HEK293 (cell line): ENCODE measurements around the gene ARG2.

Source experiments
- CTCF ChIP-seq: fragments of 450-650 bp; formaldehyde crosslinking; IDR thresholded peaks from 2 replicates; pipeline ENCODE4 v1.5.1; 2016; ENCODE audit warnings: missing biosample characterization, missing genetic modification characterization
- HIC1 ChIP-seq: fragments of 450-650 bp; formaldehyde crosslinking; IDR thresholded peaks from 2 replicates; pipeline ENCODE4 v1.5.1; 2016; ENCODE audit warnings: missing biosample characterization, missing genetic modification characterization
- PATZ1 ChIP-seq: fragments of 450-650 bp; formaldehyde crosslinking; IDR thresholded peaks from 2 replicates; pipeline ENCODE4 v1.5.1; 2016; ENCODE audit warnings: missing biosample characterization, missing genetic modification characterization
- YY1 ChIP-seq: fragments of 450-650 bp; formaldehyde crosslinking; IDR thresholded peaks from 2 replicates; pipeline ENCODE4 v1.5.1; 2018; ENCODE audit warnings: missing biosample characterization, missing genetic modification characterization
- ZBTB20 ChIP-seq: fragments of 450-650 bp; formaldehyde crosslinking; IDR thresholded peaks from 2 replicates; pipeline ENCODE4 v1.5.1; 2016; ENCODE audit warnings: missing biosample characterization, missing genetic modification characterization
- ZNF248 ChIP-seq: fragments of 450-650 bp; formaldehyde crosslinking; IDR thresholded peaks from 2 replicates; pipeline ENCODE4 v1.5.1; 2017; ENCODE audit warnings: missing biosample characterization, missing genetic modification characterization
- ZNF280D ChIP-seq: fragments of 450-650 bp; formaldehyde crosslinking; IDR thresholded peaks from 2 replicates; pipeline ENCODE4 v1.5.1; 2016; ENCODE audit warnings: missing biosample characterization, missing genetic modification characterization
- ZNF549 ChIP-seq: fragments of 450-650 bp; IDR thresholded peaks from 2 replicates; pipeline ENCODE4 v1.5.1; 2018; ENCODE audit warnings: missing biosample characterization, missing genetic modification characterization, mild to moderate bottlenecking, inconsistent platforms, moderate library complexity
- ZNF664 ChIP-seq: fragments of 450-650 bp; formaldehyde crosslinking; IDR thresholded peaks from 2 replicates; pipeline ENCODE4 v1.5.1; 2016; ENCODE audit warnings: missing biosample characterization, missing genetic modification characterization
- ZNF704 ChIP-seq: fragments of 450-650 bp; formaldehyde crosslinking; IDR thresholded peaks from 2 replicates; pipeline ENCODE4 v1.5.1; 2016; ENCODE audit warnings: missing biosample characterization, missing genetic modification characterization
- ZNF785 ChIP-seq: fragments of 450-650 bp; formaldehyde crosslinking; IDR thresholded peaks from 2 replicates; pipeline ENCODE4 v1.5.1; 2016; ENCODE audit warnings: missing biosample characterization, missing genetic modification characterization
- ZSCAN16 ChIP-seq: fragments of 450-650 bp; formaldehyde crosslinking; IDR thresholded peaks from 2 replicates; pipeline ENCODE4 v1.5.1; 2016; ENCODE audit warnings: missing biosample characterization, missing genetic modification characterization

- TF ChIP-seq YY1 (tag by site-specific recombination) (no peak), CTCF (tag by site-specific recombination) (no peak), ZSCAN16 (tag by site-specific recombination) (no peak), HIC1 (tag by site-specific recombination) (no peak), ZNF549 (no peak), ZNF704 (tag by site-specific recombination) (no peak), ZNF248 (tag by site-specific recombination) (no peak), PATZ1 (tag by site-specific recombination) (no peak), ZBTB20 (tag by site-specific recombination) (no peak), ZNF785 (tag by site-specific recombination) (no peak), ZNF664 (tag by site-specific recombination) (no peak), ZNF280D (tag by site-specific recombination) (no peak)
These were observed 41.6 kb upstream of the ARG2 start for GRCh38 chr14:67577909-67578749.
